Thoracic aorta (tissue), 2 donors: ENCODE data around the gene PROSER1. TPM values are rescaled to one million over a fixed set of nuclear protein-coding genes. Genes with fewer than 3 reads are reported as not detected.

Source experiments
- ATAC-seq: fragments of 150-250 bp; one replicate; pipeline ENCODE4 v1.8.0; 2017; ENCODE audit warnings: low read depth; ENCODE audit not compliant: insufficient number of reproducible peaks, low FRiP score
- DNase-seq: peaks from one replicate; pipeline ENCODE4 v3.0.0-alpha.2; 2020; ENCODE audit warnings: low spot score
- H3K27ac ChIP-seq, 2 donors: fragments of 200-600 bp; sonication (generic); 1 replicate in 1 of 2; 2 replicates in 1 of 2; pipeline ENCODE4 v1.5.1; 2016; ENCODE audit warnings: mild to moderate bottlenecking in 2 of 2, moderate library complexity in 2 of 2
- H3K27me3 ChIP-seq: fragments of 200-600 bp; sonication (generic); replicated peaks from 2 replicates; pipeline ENCODE4 v1.6.0; 2016; ENCODE audit warnings: mild to moderate bottlenecking; ENCODE audit not compliant: insufficient read depth
- H3K36me3 ChIP-seq: fragments of 200-600 bp; sonication (generic); one replicate; pipeline ENCODE4 v1.5.1; 2016
- H3K4me1 ChIP-seq, 2 donors: fragments of 200-600 bp; sonication (generic); 1 replicate in 1 of 2; 2 replicates in 1 of 2; pipeline versions ENCODE4 v1.5.1 to v1.6.0; 2016; ENCODE audit warnings: low read depth in 2 of 2, mild to moderate bottlenecking in 1 of 2; ENCODE audit not compliant: control insufficient read depth in 1 of 2
- H3K4me3 ChIP-seq: fragments of 200-600 bp; sonication (generic); 2 replicates; pipeline ENCODE4 v1.5.1; 2016; ENCODE audit warnings: mild to moderate bottlenecking
- H3K9me3 ChIP-seq: fragments of 200-600 bp; sonication (generic); 2 replicates; pipeline ENCODE4 v1.5.1; 2016
- total RNA-seq, 2 donors: library from RNA; depleted of rRNA; stranded (reverse); fragments of >200 nt; gene quantifications; one replicate each; pipeline versions ENCODE4 v1.1.0 to v1.2.3, GENCODE V29; 2016
- TF ChIP-seq, protein P1 (sequence below): fragments of 200-600 bp; sonication (generic); IDR thresholded peaks from one replicate; pipeline ENCODE4 v1.5.1; 2019; ENCODE audit warnings: antibody characterized with exemption

PROSER1 gene
- total RNA-seq, 2 donors from 2014 or later: 15.4 to 33.5 TPM

DNA sequence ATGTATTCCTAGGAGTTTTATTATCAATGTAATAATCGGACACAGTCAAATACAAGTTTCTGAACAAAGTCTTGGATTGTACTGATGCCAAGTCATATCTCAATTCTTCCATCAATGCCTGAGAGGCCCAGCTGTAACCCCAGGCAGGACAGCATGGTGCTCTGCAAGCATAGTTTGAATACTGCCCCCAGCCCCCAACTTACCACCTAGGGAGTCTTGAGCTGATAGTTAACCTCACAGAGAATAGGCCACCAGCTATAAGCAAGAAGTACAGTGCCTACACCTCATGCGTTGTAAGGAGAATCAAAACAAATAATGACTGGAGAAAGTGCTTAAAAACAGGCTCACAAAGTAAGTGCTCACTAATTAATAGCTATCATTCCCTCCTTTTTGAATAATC, 2.7 kb downstream of the PROSER1 start:
- Histone ChIP-seq H3K27me3 (no peaks in the 10 kb centered on the region), H3K4me3 (peak overlapping the region; percentile 82), H3K4me1 (peaks cover 25 to 43% of the 10 kb centered on the region in 2 donors), H3K9me3 (no peaks in the 10 kb centered on the region), H3K27ac (no peak overlapping the region), H3K36me3 (no peaks in the 10 kb centered on the region)
- DNase-seq (no peak), ATAC-seq (no peak)
- TF ChIP-seq, protein P1, sequence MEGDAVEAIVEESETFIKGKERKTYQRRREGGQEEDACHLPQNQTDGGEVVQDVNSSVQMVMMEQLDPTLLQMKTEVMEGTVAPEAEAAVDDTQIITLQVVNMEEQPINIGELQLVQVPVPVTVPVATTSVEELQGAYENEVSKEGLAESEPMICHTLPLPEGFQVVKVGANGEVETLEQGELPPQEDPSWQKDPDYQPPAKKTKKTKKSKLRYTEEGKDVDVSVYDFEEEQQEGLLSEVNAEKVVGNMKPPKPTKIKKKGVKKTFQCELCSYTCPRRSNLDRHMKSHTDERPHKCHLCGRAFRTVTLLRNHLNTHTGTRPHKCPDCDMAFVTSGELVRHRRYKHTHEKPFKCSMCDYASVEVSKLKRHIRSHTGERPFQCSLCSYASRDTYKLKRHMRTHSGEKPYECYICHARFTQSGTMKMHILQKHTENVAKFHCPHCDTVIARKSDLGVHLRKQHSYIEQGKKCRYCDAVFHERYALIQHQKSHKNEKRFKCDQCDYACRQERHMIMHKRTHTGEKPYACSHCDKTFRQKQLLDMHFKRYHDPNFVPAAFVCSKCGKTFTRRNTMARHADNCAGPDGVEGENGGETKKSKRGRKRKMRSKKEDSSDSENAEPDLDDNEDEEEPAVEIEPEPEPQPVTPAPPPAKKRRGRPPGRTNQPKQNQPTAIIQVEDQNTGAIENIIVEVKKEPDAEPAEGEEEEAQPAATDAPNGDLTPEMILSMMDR: no peak

DNA sequence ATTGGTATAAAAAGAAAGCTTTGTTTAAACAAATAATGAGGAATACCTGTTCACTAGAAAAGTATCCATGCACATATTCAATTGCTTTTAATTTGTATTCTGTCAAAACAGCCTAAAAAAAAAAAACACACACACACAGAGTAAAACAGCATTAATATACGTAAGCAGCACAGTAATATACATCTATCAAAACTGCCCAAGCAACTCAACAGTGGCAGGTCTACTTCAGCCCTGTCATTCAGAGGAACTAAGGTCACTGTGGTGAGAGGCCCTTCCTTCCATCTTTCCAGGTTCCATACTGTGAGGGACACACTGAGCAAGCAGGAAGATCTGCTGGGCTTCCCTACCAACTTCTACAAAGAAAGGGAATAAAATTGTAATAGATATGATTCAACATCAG, 3.8 kb downstream of the PROSER1 start:
- TF ChIP-seq, protein P1: no peak
- peaks cover 17 to 34% of the 10 kb centered on the region in 2 donors for H3K4me1 ChIP-seq
- no peak for ATAC-seq
- H3K9me3 ChIP-seq: no peaks in the 10 kb centered on the region
- H3K4me3 ChIP-seq: no peak overlapping the region
- no peak for DNase-seq
- H3K27me3 ChIP-seq: no peaks in the 10 kb centered on the region
- H3K27ac ChIP-seq: no peak overlapping the region
- H3K36me3 ChIP-seq: no peaks in the 10 kb centered on the region

DNA sequence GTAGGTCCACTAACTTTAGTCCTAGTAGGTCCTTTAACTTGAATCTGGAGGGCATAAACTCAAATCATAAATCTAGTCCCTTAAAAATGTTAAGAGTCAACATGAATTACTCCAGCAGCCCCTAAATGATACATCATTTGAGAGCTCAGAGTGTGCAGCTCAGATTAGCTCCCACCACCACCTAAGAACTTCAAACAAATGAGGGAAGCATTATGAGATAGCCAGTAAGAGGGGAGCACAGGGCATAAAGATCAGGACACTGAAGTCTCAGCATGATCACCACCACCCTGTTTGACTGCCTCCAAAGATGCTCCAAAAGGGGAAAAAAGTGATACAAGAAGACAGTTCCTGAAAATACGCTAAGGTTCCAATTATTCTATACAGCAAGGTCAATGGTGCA, 5.7 kb downstream of the PROSER1 start:
- Histone ChIP-seq H3K27ac (no peak overlapping the region), H3K4me1 (peaks cover 14 to 32% of the 10 kb centered on the region in 2 donors), H3K9me3 (no peaks in the 10 kb centered on the region), H3K4me3 (no peak overlapping the region), H3K36me3 (peaks cover 7% of the 10 kb centered on the region), H3K27me3 (no peaks in the 10 kb centered on the region)
- TF ChIP-seq, protein P1: no peak
- DNase-seq (no peak), ATAC-seq (no peak)

DNA sequence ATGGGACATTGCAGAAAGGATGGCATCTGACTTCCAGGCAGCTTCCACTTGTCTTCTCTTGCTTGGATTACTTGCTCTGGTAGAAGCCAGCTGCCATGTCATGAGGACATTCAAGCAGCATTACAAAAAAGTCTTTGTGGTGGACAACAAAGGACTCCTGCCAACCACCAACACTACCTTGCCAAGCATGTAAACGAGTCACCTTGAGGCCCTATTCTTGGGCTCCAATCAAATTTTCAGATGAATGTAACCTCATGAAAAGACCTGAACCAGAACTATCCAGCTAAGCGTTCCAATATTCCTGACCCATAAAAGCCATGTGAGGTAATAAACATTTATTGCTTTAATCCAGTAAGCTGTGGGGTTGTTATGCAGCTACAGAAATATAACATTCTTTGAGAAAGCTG, 12.5 kb downstream of the PROSER1 start:
- Histone ChIP-seq H3K36me3 (peaks cover 32% of the 10 kb centered on the region), H3K4me1 (no peaks in the 10 kb centered on the region), H3K4me3 (no peak overlapping the region), H3K27ac (no peak overlapping the region), H3K27me3 (no peaks in the 10 kb centered on the region), H3K9me3 (no peaks in the 10 kb centered on the region)
- TF ChIP-seq, protein P1: no peak
- ATAC-seq (no peak), DNase-seq (no peak)

DNA sequence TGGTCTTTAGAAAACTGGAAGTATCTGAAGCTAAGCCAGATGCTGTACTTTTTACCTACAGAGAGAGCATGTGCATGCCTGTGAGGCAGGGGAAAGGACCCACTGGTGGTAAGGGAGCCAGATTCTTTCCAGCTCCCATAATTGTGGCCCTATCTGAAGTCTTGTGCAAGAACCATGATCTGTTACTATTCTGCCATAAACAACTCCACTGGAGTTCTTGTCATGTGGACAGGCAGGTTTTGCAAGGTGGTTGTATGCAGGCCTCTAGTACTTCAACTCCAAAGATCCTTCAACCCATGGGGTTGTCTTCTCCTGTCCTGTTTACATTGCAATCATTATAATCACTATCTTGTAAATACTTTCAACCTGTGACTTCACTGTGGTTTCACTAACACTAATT, 14.1 kb downstream of the PROSER1 start:
- no peaks in the 10 kb centered on the region for H3K9me3 ChIP-seq
- no peaks in the 10 kb centered on the region for H3K4me1 ChIP-seq
- no peak overlapping the region for H3K4me3 ChIP-seq
- H3K27ac ChIP-seq: no peak overlapping the region
- no peak for DNase-seq
- H3K27me3 ChIP-seq: no peaks in the 10 kb centered on the region
- peaks cover 32% of the 10 kb centered on the region for H3K36me3 ChIP-seq
- TF ChIP-seq, protein P1: no peak
- no peak for ATAC-seq
